ENCODE results near the gene MGLL. TPM values are rescaled to one million over a fixed set of nuclear protein-coding genes. Genes with fewer than 3 reads are reported as not detected.
A peak's percentile ranks its signal among the peaks of the same experiment; 100 is the strongest.

MGLL gene
- total RNA-seq, 1 donor from 2014 or later = 27.3 TPM

DNA sequence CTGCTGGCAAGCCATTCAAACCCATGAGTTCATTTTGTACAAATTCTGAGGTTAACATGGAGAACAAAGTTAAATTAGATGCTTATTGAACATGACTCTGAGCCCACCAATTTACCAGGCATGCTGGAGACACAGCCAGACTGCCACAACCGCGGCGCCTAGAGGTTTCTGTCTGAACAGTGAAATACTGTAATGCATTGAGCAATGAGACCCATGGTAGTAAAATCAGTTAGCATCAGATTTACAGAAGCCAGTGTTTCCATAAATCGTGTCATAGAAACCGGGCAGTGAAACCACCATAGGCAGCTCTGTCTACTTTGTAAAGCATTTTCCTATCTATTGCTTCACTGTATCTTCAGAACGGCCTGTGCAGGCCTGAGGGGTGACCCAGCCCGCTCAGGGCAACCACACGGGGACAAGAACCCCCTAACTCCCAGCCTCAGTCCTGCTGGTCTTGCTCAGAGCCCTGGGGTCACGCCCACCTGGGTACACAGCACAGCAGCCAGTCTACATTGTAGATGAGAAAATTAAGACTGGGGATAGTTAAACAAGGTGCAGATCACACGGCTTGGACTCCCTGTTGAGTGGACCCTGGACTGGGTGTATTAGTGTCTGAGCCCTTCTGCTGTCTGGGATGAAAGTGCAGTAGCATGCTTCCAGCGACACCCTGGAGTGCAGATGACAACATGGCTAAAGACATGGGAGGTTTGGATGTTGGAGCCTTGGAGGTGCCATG is 44.2 kb downstream of the MGLL start:
- H2AFZ ChIP-seq (ENCODE audit: low read depth, low read length) = no peak overlapping the region
- H3K36me3 Mint-ChIP-seq (ENCODE audit: low read depth, unreplicated experiment) = peaks cover 6% of the 10 kb centered on the region
- DNase-seq (ENCODE audit: low read depth) = no peak
- H3K79me2 ChIP-seq (ENCODE audit: insufficient read depth, low read length) = peaks cover 9% of the 10 kb centered on the region
- no peak overlapping the region for H3K4me3 Mint-ChIP-seq (ENCODE audit: unreplicated experiment)
- no peak overlapping the region for H3K9ac ChIP-seq (ENCODE audit: low read length)
- H3K27ac ChIP-seq (ENCODE audit: low read depth, low read length) = no peak overlapping the region
- H3K4me1 Mint-ChIP-seq (ENCODE audit: low read depth, unreplicated experiment) = peaks cover 34% of the 10 kb centered on the region
- H3K36me3 ChIP-seq (ENCODE audit: insufficient read depth, low read length) = no peaks in the 10 kb centered on the region
- no peaks in the 10 kb centered on the region for H3K27me3 ChIP-seq (ENCODE audit: insufficient read depth, low read length)
- no peak for FAIRE-seq
- peaks cover 4% of the 10 kb centered on the region for H3K9me3 Mint-ChIP-seq (ENCODE audit: unreplicated experiment)
- peaks cover 38% of the 10 kb centered on the region for H3K4me1 ChIP-seq (ENCODE audit: insufficient read depth, low read length)
- H3K4me3 ChIP-seq (ENCODE audit: insufficient read depth, low read depth, low read length) = no peak overlapping the region
- no peak overlapping the region for H3K27ac Mint-ChIP-seq (ENCODE audit: unreplicated experiment)
- H3K27me3 Mint-ChIP-seq (ENCODE audit: low read depth, unreplicated experiment) = no peaks in the 10 kb centered on the region
- no peaks in the 10 kb centered on the region for H4K20me1 ChIP-seq (ENCODE audit: insufficient read depth, low read length)
- H3K9me3 ChIP-seq (ENCODE audit: insufficient read depth, low read depth, low read length) = no peaks in the 10 kb centered on the region
- no peak overlapping the region for H3K4me2 ChIP-seq (ENCODE audit: low read length)
- TF ChIP-seq EZH2 (IDR thresholded peaks at IDR 0.05; ENCODE audit: insufficient read depth, low read length) = no peak
- no peak for TF ChIP-seq CTCF (IDR thresholded peaks at IDR 0.05; ENCODE audit: insufficient read depth, low read depth, low read length)

DNA sequence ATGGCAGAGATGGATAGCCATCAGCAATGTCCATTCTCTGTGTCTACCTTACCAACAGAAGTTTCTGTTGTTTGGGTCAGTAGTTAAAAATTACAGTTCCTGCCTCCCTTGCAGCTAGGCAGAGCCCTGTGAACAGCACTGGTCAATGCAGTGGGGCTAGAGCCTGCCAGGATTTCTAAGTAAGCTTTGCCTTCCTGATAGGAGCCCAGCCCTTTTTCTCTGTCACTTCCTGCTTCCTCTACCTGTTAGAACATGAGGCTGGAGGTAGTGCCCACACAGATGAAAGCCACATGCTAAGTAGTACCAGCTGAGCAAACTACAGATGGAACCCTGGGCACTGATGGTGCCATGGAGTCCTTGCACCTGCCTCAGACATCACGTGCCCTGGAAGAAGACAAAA is 45.0 kb downstream of the MGLL start:
- no peaks in the 10 kb centered on the region for H3K36me3 ChIP-seq (ENCODE audit: insufficient read depth, low read length)
- H3K27ac Mint-ChIP-seq (ENCODE audit: unreplicated experiment) = no peak overlapping the region
- H3K27me3 Mint-ChIP-seq (ENCODE audit: low read depth, unreplicated experiment) = no peaks in the 10 kb centered on the region
- H3K9me3 ChIP-seq (ENCODE audit: insufficient read depth, low read depth, low read length) = no peaks in the 10 kb centered on the region
- no peak overlapping the region for H3K4me3 ChIP-seq (ENCODE audit: insufficient read depth, low read depth, low read length)
- peaks cover 38% of the 10 kb centered on the region for H3K4me1 ChIP-seq (ENCODE audit: insufficient read depth, low read length)
- H3K36me3 Mint-ChIP-seq (ENCODE audit: low read depth, unreplicated experiment) = peaks cover 6% of the 10 kb centered on the region
- no peaks in the 10 kb centered on the region for H3K27me3 ChIP-seq (ENCODE audit: insufficient read depth, low read length)
- no peak for DNase-seq (ENCODE audit: low read depth)
- H3K79me2 ChIP-seq (ENCODE audit: insufficient read depth, low read length) = peaks cover 11% of the 10 kb centered on the region
- H3K4me3 Mint-ChIP-seq (ENCODE audit: unreplicated experiment) = no peak overlapping the region
- H4K20me1 ChIP-seq (ENCODE audit: insufficient read depth, low read length) = no peaks in the 10 kb centered on the region
- H2AFZ ChIP-seq (ENCODE audit: low read depth, low read length) = no peak overlapping the region
- no peak for TF ChIP-seq CTCF (IDR thresholded peaks at IDR 0.05; ENCODE audit: insufficient read depth, low read depth, low read length)
- no peak for TF ChIP-seq EZH2 (IDR thresholded peaks at IDR 0.05; ENCODE audit: insufficient read depth, low read length)
- no peak overlapping the region for H3K27ac ChIP-seq (ENCODE audit: low read depth, low read length)
- H3K9ac ChIP-seq (ENCODE audit: low read length) = no peak overlapping the region
- no peak overlapping the region for H3K4me2 ChIP-seq (ENCODE audit: low read length)
- no peak for FAIRE-seq
- peaks cover 34% of the 10 kb centered on the region for H3K4me1 Mint-ChIP-seq (ENCODE audit: low read depth, unreplicated experiment)
- H3K9me3 Mint-ChIP-seq (ENCODE audit: unreplicated experiment) = peaks cover 4% of the 10 kb centered on the region

DNA sequence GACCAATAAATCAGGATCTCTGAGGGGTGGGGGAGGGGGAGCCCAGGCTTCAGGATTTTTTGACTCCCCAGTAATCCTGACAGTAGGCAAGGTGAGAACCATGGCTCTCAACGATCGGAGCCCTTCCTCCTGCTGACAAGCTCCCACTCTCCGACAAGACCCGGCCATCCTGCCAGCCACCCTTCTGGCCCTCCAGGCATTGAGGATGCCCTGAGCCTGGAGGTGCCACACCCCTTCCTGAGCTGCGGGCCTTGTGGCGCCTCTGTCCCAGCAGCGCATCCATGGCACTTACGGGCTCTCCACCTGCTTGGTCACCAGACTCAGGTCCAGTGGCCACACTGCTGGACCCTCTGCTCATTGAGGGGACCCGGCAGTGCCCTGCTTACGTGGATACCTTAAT is 46.0 kb downstream of the MGLL start:
- Histone ChIP-seq H3K79me2 (ENCODE audit: insufficient read depth, low read length) (peaks cover 11% of the 10 kb centered on the region), H3K27ac (ENCODE audit: low read depth, low read length) (peak overlapping the region; percentile 86), H3K9ac (ENCODE audit: low read length) (peak overlapping the region; percentile 71), H3K27me3 (ENCODE audit: insufficient read depth, low read length) (no peaks in the 10 kb centered on the region), H4K20me1 (ENCODE audit: insufficient read depth, low read length) (no peaks in the 10 kb centered on the region), H3K4me3 (ENCODE audit: insufficient read depth, low read depth, low read length) (no peak overlapping the region), H3K4me2 (ENCODE audit: low read length) (peak overlapping the region; percentile 51), H2AFZ (ENCODE audit: low read depth, low read length) (no peak overlapping the region), H3K4me1 (ENCODE audit: insufficient read depth, low read length) (peaks cover 33% of the 10 kb centered on the region), H3K36me3 (ENCODE audit: insufficient read depth, low read length) (no peaks in the 10 kb centered on the region), H3K9me3 (ENCODE audit: insufficient read depth, low read depth, low read length) (no peaks in the 10 kb centered on the region)
- peak overlapping the region; percentile 75 for H3K27ac Mint-ChIP-seq (ENCODE audit: unreplicated experiment)
- DNase-seq (ENCODE audit: low read depth) = no peak
- H3K4me3 Mint-ChIP-seq (ENCODE audit: unreplicated experiment) = no peak overlapping the region
- peaks cover 6% of the 10 kb centered on the region for H3K36me3 Mint-ChIP-seq (ENCODE audit: low read depth, unreplicated experiment)
- H3K9me3 Mint-ChIP-seq (ENCODE audit: unreplicated experiment) = peaks cover 4% of the 10 kb centered on the region
- no peak for TF ChIP-seq CTCF (IDR thresholded peaks at IDR 0.05; ENCODE audit: insufficient read depth, low read depth, low read length)
- H3K4me1 Mint-ChIP-seq (ENCODE audit: low read depth, unreplicated experiment) = peaks cover 31% of the 10 kb centered on the region
- no peaks in the 10 kb centered on the region for H3K27me3 Mint-ChIP-seq (ENCODE audit: low read depth, unreplicated experiment)
- FAIRE-seq = no peak
